HuH-7 (cell line): ENCODE results near the gene DKC1.
"Not testable (repeated sequence)": the region's sequence is repeated elsewhere in the genome, so short reads cannot be mapped to it uniquely, and the experiment has no call there.

Experiments
- DNase-seq: peaks from one replicate; pipeline ENCODE4 v3.0.0; 2011; ENCODE audit warnings: low spot score

Gene DKC1

DNA sequence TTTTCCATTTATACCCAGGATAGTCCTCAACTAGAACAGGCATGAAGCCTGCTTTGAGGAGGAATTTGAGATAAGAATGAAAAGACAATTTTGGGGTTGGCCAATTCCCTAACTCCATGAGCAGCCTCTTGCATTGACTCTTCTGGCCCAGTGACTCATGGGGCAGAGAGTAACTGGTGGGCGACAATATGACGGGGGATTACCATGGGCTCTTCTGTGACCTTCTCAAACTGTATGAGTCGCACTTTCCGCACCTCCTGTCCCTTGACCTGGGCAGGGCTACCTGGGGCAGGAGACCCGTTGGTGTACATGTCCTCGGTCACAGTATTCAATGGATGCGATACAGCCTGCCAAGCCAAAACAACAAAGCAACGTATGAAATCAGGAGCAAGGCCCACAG lies 29.3 kb downstream of the DKC1 start:
- no peak for DNase-seq

DNA sequence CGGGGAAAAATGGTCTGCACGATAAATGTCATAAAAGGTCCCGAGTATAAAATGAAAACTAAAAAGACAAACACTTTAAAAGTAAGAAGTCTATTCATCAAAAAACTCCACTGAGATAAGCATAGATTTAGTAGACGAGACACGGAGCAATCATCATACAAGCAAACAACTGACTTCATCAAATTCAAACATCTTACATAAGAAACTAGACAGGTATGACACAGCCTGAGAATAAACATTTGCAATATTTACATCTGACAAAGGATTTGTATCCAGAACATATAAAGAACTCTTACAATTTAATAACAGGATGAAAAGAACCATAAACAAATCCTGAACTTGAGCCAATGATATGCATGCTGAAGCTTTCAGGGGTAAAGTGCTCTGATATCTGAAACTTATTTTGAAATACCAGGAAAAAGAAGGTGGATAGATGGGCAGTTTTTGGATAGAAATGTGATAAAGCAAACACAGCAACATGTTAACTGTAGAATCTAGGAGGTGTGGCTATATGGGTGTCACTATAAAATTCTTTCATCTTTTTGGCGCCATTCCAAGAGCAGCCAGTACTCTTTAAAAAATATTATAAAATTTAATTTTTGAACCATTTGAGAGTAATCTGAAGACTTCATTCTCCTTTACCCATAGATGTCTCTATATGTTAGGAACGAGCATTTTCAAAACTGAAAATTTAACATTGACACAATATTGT lies 30.6 kb downstream of the DKC1 start:
- DNase-seq: no peak

DNA sequence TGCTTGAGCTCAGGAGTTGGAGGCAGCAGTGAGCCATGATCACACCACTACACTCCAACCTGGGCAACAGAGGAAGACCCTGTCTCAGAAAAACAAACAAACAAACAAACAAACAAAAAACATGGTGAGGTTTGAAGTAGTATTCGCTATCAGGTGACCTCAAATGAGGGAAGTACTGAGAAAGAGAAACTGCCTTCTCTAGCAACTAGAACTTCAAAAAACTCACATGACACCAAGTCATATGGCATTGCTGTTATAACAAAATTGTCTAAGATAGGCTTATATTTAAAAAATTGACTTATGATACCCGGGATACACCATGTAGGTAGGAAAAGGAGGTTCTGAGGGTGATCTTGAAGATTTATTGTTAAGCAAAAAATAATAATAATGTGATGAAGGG lies 32.4 kb downstream of the DKC1 start:
- no peak for DNase-seq

DNA sequence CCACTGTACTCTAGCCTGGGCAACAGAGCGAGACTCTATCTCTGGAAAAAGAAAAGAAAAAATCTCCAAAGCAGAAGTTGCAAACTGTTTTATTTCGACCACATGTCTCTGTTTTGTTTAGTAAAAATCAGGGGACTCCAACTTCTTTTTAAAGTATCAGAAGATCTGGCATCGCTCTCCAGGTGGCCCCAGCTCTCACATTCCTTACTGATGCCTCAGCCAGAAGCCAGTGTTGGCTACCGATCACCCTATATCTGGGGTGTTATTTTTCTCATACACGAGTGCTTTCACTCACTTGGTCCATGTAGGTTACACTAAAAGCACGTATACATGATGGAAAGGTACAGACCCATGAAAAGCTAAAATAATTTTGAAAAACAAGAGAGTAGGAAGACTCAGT lies 34.3 kb downstream of the DKC1 start:
- DNase-seq: no peak

DNA sequence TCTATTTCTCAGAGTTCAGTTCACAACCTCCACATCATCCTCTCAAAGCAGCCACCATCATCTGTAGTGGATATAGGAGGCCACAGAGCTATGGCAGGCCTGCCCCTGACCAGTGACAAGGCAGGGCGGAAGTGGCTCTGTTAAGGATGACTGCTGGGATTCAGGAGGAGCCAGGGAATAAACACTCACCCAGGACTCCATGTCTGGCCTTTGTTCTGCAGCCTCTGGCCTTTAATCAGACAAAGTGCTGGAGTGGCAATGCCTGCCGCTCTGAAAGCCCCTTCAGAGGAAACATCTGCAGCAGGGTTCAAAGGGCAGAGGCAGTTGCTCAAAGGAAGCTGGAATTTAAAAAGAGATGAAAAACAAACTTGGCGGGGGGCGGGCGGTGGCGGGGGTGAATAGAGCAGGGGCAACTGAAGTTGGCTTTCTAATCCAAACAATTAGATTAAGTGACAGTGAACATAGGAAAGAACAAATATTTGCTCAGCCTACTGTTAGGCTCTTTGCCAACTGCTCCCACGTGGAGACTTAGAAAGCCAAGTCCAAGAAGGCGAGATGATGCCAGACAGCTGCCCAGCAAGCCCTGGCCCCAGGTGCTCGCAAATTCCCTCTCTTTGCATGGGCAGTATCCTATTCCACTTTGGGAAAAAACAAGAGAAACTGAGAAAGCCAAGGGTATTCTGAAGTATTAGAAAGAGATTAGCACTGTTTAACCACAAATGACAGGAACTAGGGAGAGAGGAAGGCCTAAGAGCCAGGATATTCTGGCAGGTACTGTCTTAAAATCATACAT lies 37.1 kb downstream of the DKC1 start:
- DNase-seq: no peak

DNA sequence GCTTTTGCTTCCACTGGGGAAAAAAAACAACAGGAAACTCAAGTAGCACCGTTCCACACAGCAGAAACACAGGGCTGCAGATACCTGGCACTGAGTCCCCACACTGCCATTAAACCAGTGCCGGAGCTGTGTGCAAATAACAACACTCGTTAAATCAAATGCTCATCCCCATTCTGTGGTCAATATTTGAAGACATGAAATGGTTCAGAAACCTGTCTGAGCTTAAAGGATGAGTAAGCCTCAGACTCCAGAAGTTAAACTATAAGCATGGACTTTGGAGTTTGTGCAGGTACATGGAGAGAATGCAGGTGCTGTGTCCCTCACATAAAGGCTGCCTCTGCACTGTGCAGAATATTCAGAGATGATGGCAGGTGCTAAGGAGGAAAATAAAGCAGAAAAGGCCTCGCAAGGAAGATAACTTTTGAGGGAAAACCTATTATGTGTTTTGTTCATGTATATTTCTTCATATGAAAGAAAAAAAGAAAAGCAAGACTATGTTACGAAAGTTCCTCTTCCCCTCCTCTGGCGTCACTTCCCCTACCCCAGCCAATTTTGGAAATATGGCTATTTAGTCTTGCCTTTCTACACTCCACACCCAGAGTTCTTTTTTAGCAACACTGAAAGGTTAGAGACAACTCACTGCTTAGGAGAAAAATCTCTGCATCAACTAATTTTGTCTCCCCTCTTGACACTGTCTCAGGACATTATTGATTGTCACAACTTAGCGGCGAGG lies 38.0 kb downstream of the DKC1 start:
- DNase-seq: no peak

DNA sequence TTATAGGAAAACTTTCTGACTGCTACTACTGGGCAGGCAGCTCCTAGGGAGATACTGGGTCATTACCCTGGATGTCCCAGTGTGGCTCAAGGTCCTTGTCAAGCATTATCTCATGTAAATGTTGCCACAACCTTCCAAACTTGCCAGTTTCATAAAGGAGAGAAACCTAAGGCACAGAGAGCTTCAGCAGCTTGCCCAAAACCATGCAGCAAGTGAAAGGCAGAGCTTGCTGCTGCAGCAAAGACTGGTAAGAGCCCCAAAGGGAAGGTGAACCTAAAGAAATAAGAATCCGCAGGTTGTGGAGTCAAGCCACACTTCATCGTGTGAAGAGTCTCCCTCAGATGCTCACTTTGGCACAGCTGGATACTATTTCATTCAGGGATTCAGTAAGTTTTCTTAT lies 40.3 kb downstream of the DKC1 start:
- no peak for DNase-seq

DNA sequence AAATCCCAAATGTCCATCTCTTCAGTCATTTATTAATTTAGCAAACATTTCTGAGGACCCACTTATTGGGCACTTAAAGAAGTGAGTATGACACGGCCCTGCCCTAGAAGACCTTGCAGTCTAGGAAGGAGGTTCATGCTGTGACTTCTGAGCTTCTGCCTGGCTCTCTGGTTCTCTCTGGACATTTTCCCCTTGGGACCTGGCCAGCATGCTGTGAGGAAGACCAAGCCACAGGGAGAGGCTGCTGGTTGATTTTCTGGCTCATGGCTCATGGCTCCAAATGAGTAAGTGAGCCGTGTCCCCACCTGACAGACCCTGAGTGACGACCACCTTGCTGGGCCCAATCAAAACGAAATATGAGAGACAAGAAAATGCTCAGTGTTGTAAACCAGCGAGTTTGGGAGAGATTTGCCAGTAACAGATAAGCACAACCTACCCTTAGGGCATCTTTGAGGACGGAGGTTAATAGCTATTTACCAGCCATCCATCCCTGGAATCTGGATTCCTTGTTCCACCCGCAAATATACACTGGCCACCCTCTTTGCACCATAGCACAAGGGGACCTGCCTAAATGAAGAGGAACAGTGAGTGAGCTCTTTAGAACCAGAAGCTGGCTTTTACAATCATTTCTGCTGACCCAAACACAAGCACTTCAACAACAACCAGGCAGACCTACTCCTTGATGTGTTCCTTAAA lies 41.7 kb downstream of the DKC1 start:
- no peak for DNase-seq

DNA sequence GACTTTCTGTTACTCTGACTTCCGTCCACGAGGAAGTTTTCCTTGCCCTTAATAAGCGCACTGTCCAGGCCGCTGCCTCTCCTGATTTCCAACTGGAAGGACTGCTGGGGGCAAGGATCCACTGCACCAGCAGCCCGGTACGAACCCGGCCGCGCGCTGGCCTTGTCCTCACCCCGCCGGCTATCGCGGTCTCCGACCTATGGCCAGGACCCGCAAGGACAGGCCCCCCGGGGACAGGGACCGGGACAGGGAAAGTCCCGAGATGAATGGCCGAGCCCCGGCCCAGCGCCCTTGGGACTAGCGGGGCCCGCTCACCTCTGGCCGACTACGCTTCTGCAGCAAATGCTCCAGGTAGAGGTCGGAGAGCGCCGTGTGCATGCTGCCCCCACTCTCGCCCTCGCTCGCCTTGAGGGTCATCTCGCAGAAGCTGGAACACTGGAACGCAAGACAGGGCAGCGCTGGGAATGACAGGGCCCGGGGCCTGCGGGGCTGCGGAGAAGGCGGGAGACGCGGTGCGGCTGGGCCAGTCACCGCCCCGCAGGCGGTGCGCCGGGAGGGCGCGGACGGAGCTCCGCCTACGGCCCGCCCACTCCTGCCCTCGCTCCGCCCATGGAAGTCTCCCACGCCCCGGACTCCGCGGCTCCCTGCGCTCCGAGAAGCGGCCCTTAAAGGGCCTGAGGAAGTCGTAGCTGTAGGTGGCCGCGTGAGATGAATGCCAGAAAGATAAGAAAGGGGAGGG lies 42.5 kb downstream of the DKC1 start, which contains the start of gene MPP1:
Gene MPP1, minus strand, starts transcription at position 529 of the 739 bp plus-strand sequence. Its CDS starts 112 bp downstream, at position 417.
- DNase-seq: peak; percentile 73

DNA sequence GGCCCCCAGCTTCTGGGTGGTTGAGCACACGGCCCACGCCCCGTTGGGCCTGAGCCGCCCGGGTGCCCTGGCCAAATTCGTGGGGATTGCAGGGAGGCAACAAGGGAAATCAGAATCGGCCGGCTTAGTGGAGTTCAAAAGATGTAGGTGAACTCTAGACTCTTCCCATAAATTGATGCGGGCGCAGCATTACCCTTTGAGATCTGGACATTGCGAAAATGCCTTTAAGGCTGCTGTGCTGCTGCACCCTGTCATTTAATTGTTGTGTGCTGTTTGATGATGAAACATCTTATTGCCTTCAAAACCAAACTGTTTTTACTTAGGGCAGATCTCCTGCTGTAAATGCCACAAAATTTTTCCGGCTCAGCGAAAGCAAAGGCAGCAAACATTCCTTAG lies 43.0 kb downstream of the DKC1 start:
- no peak for DNase-seq

DNA sequence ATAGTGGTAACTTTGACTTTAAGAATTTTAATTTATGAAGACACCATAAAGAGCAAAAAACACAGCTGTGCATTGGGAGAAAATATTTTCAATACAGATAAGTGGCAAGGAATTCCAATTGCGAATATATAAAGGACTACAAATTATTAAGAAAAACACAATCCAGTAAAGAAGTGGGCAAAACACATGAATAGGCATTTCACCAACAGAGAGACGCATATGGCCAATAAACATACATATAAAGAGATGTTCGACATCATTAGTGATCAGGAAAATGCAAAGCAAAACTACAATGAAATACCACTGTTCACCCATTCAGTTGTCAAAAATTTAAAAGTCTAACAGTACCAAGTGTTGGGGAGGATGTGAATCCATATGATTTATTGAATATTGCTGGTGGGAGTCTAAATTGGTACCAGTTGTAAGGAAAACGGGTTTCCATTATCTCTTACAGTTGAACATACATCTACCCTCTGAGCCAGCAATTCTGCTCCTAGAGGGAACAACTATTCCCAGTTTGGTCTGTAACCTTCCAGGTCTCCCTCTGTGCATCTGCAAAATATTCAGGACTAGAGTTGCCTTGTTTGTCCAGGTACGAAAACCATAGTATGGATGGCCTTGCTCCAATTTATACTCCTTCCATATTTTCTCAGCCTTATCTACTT lies 44.3 kb downstream of the DKC1 start:
- no peak for DNase-seq

DNA sequence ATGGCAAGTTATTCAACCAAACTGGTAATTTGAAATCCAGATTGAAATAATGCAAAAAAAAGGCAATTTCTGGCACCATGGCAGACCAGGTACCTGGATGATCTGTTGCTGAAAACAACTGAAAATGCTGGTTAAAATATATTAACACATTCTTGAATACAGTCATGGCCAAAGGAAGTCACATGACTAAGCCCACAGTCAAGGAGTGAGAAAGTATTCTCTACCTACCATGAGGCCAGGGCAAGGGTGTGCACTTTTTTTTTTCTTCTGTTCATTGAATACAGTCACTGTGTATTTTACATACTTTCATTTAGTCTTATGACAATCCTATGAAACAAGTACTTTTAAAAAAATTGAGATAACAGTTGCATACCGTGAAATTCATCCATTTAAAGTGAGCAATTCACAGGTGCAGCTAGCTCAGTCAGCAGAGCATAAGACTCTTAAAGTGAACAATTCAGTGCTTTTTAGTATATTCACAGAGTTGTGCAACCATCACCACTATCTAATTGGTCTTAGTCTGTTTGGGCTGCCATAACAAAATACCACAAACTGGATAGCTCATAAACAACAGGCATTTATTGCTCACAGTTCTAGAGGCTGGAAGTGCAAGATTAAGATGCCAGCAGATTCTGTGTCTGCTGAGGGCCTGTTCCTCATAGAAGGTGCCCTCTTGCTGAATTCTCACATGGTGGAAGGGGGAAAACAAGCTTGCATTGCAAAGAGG lies 47.4 kb downstream of the DKC1 start:
- DNase-seq: no peak

DNA sequence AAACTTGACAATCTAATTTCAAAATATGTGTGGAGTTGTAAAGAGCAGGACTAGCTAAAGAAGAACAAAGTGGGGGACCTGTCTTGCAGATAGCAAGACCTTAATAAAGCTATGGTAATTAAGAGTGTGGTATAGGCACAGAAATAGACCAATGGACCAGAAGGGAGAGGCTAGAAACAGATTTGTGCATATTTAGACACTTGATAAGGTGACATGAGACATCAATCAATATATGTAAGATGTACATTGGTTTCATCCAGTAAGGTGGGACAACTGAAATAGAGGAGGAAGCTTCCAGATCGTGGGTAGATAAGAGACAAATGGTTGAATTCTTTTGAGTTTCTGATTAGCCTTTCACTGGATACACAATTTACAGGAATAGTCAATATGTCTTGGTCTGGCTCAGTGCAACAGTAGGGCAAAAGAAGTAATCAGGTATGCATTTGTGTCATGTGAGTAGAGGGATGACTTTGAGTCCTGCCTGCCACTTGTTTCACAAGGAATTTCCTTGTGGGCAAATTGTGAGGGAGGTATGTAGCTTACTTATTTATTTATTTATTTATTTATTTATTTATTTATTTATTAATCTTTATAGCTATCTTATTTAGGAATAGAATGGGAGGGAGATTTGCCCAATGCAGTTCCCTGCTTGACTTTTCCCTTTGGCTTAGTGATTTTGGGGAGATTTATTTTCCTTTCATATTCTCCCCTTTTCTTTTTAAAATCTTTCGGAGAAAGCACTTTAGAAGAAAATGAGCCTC lies 49.9 kb downstream of the DKC1 start:
- DNase-seq: no peak

DNA sequence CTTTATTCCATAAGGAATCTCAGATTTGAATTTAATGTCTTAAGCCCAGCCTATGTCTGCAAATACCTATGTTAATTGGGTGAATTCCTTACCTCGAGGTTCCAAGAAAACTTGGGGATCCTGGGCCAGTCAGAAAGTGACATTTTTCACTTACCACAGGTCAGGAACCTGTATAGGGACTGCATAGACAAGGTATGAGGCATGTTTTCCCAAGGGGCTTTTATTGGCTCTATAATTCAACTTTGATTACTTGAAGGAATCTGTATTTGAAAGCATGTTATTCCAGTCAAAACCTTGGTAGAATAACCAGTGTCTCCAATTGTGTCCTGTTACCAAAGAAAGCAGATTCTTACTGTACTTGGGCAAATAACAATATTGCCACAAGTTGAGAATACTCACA lies 51.1 kb downstream of the DKC1 start:
- no peak for DNase-seq

DNA sequence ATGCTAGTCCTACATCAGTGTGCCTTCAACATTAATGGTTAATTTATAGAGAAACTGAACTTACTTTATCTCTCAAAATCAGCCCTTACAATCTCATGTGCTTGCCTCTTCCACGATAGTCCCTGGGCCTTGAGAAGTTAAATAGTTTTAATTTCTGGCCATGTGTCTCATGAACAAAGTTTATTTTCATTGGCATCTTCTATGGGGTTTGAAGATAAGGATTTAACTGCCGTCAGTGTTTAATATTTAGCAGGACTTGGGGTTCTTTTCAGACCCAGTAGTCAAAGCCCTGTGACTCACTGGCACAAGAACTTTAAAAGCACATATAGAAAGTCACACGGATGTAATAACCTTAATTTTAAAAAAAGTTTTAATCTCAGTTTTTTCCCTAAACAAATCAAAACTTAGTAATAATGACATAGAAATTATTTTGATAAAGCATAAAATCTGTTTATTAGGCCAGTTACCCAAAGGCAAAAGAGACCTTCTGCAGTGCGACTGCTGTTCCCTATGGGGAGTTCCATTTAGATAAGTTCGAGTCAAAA lies 52.7 kb downstream of the DKC1 start:
- DNase-seq: no peak

DNA sequence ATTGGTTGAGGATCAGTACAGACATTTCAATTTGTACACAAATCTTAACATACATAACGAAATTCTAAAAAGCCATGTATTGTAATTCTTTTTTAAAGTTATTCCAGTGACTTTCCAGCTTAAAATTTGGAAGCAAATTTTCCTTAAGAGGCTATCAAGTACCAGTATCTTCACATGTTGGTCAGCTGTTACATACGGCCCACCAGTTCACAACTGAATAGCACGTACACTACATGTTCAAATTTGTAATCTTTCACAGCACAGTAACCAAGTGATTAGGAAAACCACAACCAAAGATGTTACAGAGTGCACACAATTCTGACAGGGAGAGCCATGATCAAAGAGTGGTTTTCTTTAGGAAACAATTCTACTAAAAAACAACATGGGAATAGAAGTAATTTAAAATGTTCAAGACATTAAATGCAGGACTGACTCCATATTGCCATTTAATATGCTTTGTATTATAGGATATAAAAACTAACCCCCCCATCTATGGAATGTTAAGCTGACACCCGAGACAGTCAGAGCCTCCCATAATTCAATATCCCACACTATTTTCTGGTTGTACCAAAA lies 53.7 kb downstream of the DKC1 start:
- DNase-seq: not testable (repeated sequence)

DNA sequence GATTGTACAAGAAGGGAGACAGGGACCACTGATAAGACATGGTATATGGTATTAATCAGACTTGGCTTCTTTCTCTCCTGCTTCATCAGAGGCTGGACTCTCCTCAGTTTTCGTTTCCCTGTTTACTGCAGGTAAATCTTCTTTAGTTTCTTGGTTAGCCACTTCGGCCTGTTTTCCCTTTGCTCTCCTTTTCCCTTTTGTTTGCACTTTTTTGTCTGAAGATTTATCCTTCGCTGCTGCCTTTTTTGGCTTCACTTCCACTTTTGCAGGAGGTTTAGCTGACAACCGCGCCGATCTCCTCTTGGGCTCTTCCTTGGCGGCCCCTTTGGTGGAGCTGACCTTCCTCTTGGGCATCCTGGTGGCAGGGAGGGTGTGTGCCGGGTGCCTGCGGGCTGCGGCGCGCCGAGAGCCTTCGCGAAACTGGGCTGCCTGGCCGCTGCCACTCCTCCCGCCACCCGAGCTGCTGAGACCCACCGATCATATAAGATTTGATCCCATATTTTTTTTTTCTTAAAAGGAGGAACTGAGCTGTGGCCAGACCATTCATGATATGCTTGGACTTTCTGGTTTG lies 54.5 kb downstream of the DKC1 start:
- not testable (repeated sequence) for DNase-seq
